GOT3 (cell line): Measurements from ENCODE around the gene DIP2B.
"Not testable (repeated sequence)": the region's sequence is repeated elsewhere in the genome, so short reads cannot be mapped to it uniquely, and the experiment has no call there.

Source experiments
- DNase-seq: peaks from one replicate; lab custom pipeline; 2025; ENCODE audit warnings: mixed read lengths; lab: John Stamatoyannopoulos, UW

Gene DIP2B

DNA sequence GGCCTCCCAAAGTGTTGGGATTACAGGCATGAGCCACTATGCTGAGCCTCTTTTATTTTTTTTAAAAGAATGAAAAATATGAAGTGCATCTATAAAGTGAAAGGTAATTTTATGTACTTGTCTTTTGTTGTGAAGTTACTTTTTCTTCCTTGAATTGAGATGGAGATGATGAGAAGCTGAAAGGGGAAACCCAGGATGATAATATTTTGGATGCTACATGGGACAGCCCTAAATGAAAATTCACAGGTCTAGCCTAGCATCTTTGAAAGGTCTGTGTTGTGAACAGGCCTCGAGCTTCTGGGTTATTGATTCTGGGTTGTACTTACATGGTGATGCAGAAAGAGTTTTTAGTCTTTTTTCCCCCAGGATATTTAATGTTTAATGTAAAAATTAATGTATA lies 14.6 kb downstream of the DIP2B start:
- DNase-seq = no peak

DNA sequence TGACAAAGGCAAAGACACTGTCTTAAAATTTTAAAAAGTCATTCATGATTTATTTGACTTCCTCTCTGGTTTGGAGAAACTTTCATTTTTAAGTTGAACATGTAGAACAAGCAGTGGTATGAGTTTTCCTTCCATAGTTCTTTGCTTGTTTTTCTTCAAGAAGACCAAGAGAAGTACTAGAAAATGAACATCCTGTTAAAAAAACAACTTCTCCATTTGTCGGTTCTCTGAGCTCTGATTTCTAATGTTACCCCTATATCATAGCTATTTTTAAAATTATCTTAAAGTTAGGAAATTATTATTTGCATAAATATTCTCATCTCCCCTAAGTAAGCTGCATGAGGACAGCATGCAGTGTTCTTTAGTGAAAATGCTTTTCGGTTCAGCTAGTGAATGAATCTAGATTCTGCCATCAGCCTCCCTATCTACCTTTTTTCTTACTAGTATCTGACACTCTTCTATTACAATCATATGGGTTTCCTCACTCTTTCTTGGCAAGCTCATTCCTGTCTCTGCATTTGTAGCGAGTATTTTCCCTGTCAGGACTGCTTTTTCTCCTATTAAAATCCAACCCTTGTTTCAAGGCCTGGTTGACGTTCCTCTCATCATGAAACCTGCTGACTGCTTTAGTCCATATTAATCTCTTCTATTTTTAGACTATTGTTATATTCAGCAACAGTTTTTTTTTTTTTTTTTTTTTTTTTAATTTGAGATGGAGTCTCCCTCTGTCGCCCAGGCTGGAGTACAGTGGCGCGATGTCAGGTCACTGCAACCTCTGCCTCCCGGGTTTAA lies 15.8 kb downstream of the DIP2B start:
- no peak for DNase-seq

DNA sequence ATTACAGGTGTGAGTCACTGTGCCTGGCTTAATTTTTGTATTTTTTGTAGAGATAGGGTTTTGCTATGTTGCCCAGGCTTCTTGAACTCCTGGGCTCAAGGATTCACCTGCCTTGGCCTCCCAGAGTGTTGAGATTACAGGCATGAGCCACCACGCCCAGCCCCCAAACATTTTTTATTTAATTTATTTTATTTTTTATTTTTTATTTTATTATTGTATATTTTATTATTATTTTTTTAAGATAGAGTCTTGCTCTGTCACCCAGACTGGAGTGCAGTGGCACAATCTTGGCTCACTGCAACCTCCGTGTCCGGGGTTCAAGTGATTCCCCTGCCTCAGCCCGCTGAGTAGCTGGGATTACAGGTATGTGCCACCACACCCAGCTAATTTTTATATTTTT lies 17.0 kb downstream of the DIP2B start:
- DNase-seq = not testable (repeated sequence)

DNA sequence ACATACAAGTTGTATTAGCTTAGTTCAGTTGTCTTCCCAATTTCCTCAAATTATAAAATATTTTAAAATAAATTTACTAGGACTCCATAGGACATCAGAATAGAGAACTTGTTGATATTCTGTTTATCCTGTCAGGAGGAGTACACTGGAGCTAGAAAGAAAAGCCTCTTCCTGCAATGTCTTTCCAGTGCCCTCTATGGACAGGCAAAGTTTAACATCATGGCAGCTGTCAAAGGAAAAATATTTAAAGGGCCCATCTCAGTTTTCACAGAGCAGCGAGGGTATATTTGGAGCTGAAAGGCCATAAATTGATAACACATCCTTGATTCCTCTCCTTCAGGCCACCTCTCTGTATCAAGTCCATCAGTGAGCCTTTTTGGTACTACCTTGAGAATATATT lies 19.0 kb downstream of the DIP2B start:
- DNase-seq = no peak

DNA sequence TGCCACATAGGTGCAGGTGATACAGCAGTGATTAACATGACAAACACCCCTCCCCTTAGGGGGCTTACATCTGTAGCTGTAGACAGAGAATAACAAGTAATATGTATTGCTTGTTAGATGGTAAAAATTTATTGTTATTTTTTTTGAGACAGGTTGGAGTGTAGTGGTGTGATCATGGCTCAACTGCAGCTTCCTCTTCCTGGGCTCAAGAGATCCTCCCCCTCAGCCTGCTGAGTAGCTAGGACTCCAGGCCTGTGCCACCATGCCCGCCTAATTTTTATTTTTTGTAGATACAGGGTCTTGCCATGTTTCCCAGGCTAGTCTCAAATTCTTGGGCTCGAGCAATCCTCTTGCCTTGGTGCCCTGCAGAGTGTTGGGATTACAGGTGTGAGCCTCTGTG lies 19.8 kb downstream of the DIP2B start:
- DNase-seq = no peak

DNA sequence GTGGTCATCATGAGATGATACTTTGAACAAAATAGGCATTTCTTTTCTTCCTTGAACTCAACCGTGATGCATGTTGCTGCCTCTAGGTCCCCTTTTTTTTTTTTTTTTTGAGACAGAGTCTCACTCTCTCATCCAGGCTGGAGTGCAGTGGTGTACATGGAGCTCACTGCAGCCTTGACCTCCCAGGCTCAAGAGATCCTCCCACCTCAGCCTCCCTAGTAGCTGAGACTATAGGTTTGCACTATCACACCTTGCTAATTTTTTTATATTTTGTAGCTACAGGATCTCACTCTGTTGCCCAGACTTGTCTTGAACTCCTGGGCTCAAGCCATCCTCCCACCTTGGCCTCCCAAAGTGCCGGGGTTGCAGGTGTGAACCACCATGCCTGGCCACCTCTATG lies 20.6 kb downstream of the DIP2B start:
- DNase-seq = no peak

DNA sequence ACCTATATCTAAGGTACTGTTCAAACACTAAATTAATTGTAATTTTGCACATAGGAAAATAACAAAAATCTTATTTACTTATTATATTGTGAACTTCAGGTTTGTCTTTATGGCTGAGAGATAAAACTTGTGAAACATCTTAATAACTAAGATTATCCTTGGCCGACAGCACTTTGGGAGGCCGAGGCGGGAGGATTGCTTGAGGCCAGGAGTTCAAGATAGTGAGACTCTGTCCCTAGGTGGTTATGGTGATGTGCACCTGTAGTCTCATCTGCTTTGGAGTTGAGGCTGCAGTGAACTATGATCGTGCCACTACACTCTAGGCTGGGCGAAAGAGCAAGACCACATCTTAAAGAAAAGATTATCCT lies 22.6 kb downstream of the DIP2B start:
- no peak for DNase-seq

DNA sequence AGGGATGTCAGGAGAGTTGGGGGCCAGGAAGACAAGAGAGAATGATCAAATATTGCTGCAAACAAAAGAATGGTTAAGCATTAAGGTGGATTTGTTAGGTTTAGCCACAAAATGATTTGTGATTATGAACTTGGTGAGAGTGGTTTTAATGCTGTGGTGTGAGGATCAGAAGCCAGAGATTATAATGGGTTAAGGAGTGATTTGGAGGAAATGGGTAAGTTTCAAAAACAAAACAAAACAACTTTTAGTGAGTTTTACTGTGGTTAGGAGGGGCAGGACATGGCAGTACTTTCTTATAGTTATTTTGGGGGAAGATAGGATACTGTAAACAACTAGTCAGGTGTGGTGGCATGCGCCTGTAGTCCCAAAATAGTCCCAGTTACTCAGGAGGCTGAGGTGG lies 24.0 kb downstream of the DIP2B start:
- no peak for DNase-seq

DNA sequence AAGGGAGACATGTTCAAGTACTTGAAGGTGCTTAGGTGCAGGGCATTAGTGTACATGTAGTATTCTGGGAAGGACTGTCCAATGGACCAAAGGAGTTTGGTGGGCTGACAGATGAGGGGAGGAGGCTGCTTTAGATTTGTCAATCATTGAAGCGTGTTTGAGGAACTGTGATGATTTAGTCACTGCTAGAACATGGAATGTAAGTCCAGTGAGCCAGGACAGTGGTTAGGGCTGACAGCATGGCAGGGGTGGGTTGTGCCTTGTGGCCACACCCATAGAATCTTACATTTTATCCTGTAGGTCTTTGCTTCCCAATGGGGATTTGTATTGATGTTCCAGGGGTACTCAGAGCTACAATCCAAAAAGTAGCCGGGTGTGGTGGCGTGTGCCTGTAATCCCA lies 24.6 kb downstream of the DIP2B start:
- DNase-seq = no peak

DNA sequence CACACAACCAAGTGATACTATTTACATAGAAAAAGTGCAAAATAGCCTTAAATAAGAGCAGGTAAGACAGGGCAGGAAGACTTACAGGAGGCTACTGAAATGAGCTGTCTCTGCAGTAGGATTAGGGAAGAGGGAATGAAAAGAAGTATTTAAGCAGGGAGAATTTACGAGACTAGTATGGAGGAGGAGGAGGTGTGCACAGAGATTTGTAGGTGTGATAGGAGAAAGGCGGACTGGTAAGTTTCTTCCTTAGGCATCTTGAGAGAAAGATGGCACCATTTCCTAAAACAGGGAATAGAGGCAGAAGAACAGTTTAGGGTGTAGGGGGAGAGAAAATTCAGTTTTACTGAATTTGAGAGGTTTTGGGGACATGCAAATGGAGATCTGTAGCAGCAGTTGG lies 25.7 kb downstream of the DIP2B start:
- no peak for DNase-seq

DNA sequence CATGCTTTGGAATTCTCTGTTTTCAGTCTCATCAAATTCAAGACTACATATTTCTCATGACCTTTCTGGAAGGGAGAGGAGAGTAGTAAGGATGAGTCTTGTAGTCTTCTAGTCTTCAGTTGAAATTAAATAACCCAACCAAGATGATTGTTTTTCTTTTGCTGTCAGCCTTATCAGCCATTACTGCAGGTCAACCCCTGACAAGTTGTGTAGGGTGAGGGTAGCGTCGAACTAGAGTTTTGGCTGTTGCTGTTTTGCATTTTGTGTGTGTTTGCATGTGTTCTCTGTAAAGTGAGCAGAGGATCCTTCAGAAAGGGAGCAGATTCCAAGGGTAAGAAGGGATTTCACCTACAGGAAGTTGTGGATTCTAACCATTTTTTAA lies 28.4 kb downstream of the DIP2B start:
- no peak for DNase-seq

DNA sequence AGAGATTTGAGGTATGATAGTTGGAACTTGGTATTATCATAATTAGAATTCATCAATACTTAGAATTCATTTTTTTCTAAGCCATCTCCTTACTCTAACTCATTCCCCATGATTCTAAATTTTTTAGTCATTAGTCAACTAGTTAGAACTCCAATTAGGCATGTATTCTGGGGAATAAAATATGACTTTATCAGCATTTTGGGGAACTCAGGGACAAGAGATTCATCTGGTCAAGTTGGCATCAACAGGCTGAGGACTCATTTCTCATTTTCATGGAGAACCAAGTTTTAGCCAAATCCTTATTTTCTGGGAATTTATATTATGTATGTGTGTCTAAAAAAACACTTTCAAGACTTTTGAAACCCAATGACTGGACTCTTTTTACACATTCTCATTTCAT lies 29.2 kb downstream of the DIP2B start:
- DNase-seq = no peak

DNA sequence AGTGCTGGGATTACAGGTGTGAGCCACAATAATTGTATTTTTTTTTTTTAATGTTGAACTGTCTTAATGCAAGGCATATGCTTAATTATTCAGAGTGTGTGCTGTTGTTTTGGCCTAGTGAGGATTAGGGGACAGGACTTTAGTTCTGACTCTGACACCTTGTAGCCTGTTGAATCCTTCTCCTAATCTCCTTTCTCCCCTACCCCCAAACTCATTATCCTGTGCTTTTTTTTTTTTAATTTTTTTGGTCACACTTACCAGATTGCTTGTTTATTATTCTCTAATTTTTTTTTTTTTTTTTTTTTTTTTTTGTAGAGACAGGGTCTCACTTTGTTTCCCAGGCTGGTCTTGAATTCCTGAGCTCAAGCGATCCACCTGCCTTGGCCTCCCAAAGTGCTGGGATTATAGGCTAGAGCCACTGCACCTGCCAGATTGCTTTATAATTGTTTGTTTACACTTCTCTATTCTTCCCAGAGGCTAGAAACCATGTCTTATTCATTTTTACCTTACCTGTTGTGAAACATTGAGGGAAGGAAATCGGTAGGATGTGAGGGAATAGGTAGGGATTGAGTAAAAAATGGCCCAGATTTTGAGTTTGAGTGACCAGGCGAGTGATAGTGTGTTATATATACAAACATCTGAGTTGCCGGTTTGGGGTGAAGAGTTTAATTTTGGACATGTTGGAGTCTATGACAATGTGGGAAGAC lies 32.2 kb downstream of the DIP2B start:
- DNase-seq = no peak

DNA sequence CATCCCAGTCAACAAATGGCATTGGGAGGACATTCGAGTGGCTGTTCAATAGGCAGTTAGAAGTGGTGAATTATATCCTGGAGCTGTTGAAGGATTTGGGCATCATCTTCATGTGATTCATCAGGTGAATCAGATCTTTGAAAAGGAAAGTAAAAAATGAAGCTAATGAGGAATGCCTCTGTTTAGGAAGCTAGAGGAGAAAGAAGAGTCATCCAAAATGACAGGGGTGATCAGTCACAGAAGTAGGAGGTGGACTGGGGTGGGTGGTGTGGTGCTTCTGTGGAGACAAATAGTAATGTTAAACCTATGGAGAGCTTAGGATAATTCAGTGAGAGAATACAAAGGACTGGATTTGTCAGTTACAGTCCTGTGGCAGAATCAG lies 32.7 kb downstream of the DIP2B start:
- DNase-seq = no peak

DNA sequence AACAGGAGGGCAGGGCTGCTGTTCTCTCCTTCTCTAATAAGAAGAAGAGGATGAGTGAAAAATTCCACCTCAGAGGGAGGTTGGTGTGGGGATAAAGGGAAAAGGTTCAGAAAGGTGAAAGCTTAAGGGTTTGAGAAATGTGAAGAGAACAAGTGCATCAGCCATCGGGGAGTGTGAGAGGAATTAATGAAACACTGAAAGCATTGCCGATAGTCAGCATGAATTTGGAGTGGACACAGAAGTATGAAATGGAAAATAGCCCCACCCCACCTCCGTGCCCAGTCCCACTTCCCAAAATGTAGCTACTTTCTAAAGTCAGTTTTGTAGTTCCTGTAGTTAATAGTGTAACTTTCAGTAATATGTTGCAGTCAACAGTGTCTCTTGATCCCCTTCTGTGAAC lies 33.4 kb downstream of the DIP2B start:
- no peak for DNase-seq

DNA sequence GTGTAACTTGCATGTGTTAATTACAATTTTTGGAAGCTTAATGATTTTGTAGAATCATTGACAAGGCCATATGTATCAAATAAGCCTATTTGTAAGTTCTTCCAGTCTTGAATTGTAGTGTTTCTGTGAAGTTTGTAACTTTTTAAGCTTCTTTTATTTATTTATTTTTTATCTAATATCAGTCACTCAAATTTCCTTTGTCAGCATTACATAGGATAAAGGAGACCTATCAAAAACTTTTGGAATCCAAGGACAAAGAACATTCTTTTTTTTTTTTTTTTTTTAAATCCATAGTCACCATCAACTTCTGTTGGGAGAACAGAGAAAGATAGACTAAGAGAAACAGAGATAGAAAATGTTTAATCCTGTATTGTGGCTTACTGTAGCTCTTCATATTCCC lies 36.4 kb downstream of the DIP2B start:
- DNase-seq = no peak

DNA sequence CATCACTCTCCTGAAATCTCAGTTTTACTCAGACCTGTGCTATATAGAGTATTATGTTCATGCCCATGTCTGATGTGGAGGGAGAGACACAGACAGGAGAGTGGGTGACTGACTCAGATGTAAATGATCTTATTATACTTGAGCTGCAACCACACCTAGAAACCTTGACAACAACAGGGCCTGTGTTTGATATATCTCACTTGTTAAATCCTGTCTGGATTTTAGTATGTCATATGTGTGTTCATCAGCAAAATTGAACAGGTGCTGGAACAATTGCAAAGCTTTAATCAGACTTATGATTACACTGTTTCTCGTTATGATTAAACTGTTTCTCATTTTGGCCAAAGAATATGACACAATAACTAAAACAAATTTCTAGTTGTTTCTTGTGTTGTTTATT lies 37.7 kb downstream of the DIP2B start:
- no peak for DNase-seq

DNA sequence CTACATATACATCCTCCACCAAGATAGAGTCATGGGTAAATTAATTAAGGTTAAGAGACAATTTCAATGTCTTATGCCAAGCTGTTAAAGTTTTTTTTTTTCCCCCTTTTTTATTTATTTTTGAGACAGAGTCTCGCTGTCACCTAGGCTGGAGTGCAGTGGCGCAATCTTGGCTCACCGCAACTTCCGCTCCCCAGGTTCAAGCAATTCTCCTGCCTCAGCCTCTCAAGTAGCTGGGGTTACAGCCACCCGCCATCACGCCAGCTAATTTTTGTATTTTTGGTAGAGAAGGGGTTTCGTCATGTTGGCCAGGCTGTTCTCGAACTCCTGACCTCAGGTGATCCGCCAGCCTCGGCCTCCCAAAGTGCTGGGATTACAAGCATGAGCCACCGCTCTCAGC lies 38.4 kb downstream of the DIP2B start:
- not testable (repeated sequence) for DNase-seq

DNA sequence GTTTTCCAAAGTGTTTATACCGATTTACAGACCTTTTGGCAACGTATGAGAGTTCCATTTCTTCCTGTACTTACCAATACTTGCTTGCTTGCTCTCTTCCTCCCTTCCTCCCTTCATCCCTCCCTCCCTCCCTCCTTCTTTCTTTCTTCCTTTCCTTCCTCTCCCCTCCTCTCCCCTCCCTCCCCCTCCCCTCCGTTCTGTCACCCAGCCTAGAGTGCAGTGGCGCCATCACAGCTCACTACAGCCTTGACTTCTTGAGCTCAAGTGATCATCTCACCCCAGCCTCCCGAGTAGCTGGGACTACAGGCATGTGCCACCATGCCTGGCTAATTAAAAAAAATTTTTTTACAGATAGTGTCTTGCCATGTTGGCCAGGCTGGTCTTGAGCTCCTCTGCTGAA lies 40.4 kb downstream of the DIP2B start:
- DNase-seq = no peak

DNA sequence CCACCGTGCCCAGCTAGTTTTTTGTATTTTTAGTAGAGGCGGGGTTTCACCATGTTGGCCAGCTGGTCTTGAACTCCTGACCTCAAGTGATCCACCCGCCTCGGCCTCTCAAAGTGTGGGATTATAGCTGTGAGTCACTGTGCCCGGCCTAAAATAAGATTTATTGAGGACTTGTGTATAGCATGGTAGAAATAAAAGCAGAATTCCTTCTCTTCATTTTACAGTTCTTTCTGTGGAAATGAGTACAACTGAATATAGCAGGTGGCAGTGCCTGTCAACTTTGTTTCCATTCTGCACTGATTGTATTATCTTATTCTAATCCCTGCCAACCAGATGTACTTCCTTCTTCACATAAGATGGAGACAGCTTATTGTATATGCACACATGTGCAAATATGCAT lies 41.0 kb downstream of the DIP2B start:
- DNase-seq = no peak

DNA sequence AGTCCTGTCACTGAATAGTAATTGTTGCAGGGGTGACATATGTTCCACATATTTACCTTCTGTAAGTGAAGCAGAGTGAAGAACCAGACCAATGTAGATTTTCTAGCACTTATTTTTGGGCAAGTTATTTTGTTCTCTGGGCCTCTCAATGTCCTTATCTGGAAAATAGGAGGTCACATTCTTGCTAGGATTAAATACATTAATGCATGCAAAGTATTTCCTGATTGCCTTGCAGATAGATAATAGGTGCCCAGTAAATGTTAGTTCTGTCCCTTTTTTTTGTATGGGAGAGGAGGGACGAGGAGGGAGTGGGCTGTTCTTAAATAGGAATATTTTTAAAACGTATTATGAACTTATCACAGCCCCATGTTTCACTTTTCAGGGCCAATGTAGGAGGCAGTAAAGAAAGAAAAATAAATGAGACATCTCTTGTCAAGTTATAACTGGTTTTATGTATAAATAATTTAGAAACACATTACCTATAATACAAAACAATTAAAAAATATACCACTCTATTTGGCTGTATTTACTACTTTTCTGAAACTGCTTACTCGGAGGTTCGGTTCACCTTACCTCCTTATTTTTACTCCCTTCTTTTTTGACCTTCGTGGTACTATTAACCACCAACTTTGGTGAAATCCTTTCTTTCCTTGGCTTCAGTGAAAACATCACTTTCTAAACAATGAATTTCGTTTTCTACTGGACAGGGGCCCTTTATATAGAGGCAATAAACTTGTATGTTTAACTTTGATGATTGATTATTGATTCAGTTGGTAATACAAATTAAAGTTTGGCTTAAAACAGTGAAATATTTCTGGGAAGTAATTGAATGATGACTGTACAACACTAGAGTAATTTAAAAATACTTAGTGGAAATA lies 41.9 kb downstream of the DIP2B start:
- DNase-seq = no peak

DNA sequence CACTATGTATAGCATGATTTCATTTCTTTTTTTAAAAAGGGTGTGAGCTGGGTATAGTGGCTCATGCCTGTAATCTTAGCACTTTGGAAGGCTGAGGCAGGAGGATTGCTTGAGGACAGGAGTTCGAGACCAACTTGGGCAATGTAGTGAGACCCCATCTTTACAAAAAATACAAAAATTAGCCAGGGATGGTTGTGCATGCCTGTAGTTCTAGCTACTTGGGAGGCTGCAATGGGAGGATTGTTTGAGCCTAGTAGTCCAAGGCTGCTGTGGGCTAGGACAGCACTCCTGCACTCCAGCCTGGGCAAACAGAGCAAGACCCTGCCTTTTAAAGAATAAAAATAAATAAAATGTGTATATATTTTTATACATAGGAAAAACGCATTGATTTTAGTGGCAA lies 43.0 kb downstream of the DIP2B start:
- no peak for DNase-seq

DNA sequence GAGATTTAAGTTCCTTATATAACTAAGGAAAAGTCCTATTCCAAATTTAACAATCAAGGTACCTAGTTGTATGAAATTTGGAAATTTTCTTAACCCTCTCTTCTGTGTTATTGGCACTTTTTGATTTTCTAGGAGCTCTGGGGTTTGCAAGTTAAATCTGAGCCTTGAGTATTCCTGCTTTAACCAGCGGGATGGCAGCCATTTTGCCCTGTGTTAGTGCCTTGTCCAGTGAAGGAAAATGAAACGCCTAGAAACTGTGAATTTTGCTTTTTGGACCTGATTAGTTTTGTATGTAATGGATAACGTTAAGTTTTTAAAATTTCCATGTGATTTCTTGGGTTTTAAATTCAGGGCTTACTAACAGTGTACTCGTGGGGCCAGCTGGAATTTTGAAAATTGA lies 45.1 kb downstream of the DIP2B start:
- no peak for DNase-seq
